HepG2 (cell line): Measurements from ENCODE around the gene S100P. TPM values are rescaled to one million over a fixed set of nuclear protein-coding genes. Genes with fewer than 3 reads are reported as not detected.

Experiments used
- MTF1 ChIP-seq: sonication (generic); formaldehyde crosslinking; IDR thresholded peaks from 2 replicates; pipeline ENCODE4 v1.5.0; 2020; ENCODE audit warnings: missing genetic modification reagents
- MXI1 ChIP-seq: IDR thresholded peaks from 3 replicates; pipeline ENCODE4 v1.6.1; 2012; ENCODE audit warnings: low read depth, low read length, inconsistent platforms, borderline replicate concordance
- RFXAP ChIP-seq: sonication (generic); formaldehyde crosslinking; IDR thresholded peaks from 2 replicates; pipeline ENCODE4 v1.4.0; 2020; ENCODE audit warnings: missing genetic modification reagents, borderline replicate concordance
- RNF219 ChIP-seq: sonication (generic); formaldehyde crosslinking; IDR thresholded peaks from 2 replicates; pipeline ENCODE4 v1.5.0; 2020; ENCODE audit warnings: mild to moderate bottlenecking, missing genetic modification reagents
- XBP1 ChIP-seq: sonication (generic); formaldehyde crosslinking; IDR thresholded peaks from 2 replicates; pipeline ENCODE4 v1.5.0; 2020; ENCODE audit warnings: missing genetic modification reagents
- YY1 ChIP-seq: IDR thresholded peaks from 2 replicates; pipeline ENCODE4 v1.6.1; 2011; ENCODE audit warnings: low read length, low read depth, moderate library complexity, mild to moderate bottlenecking; ENCODE audit not compliant: insufficient read depth, insufficient replicate concordance
- ZBED4 ChIP-seq: sonication (generic); formaldehyde crosslinking; IDR thresholded peaks from 2 replicates; pipeline ENCODE4 v1.4.0; 2020; ENCODE audit warnings: missing genetic modification reagents, borderline replicate concordance
- ZBTB40 ChIP-seq, 2 experiments: fragments of 450-650 bp in 1 of 2; sonication (generic) in 1 of 2; formaldehyde crosslinking in 1 of 2; IDR thresholded peaks; 2 replicates each; pipeline versions ENCODE4 v1.6.1 to v1.8.0; 2016 to 2022; ENCODE audit warnings: antibody characterized with exemption in 1 of 2, mild to moderate bottlenecking in 1 of 2, missing genetic modification reagents in 1 of 2
- ZNF124 ChIP-seq: sonication (generic); formaldehyde crosslinking; IDR thresholded peaks from 2 replicates; pipeline ENCODE4 v1.4.0; 2020; ENCODE audit warnings: missing genetic modification reagents
- ZNF205 ChIP-seq: IDR thresholded peaks from 2 replicates; pipeline ENCODE4 v1.6.1; 2018; ENCODE audit warnings: missing biosample characterization, missing genetic modification reagents
- ZNF792 ChIP-seq: IDR thresholded peaks from 2 replicates; pipeline ENCODE4 v1.6.1; 2016
- ZUFSP ChIP-seq: sonication (generic); formaldehyde crosslinking; IDR thresholded peaks from 2 replicates; pipeline ENCODE4 v1.9.0; 2021; ENCODE audit warnings: missing genetic modification reagents, mild to moderate bottlenecking, borderline replicate concordance
- polyA plus RNA-seq, 8 experiments: library from polyadenylated mRNA; depleted of rRNA in 3 of 8; stranded (reverse) in 7 of 8; unstranded in 1 of 8; fragments of >200 nt; fragmentation: Illumina TruSeq in 4 of 8; extraction: Trizol in 4 of 8; gene quantifications; 2 replicates each; pipeline versions ENCODE4 v1.2.1 to v1.2.3, GENCODE V29; 2011 to 2016; ENCODE audit warnings: low read depth in 4 of 8, missing spikeins in 1 of 8, mixed read lengths in 1 of 8; ENCODE audit not compliant: insufficient read depth in 1 of 8
- total RNA-seq, 5 experiments: library from RNA; depleted of rRNA; stranded (reverse); fragments of >200 nt; fragmentation: Illumina TruSeq; extraction: Trizol; gene quantifications; 2 replicates each; pipeline ENCODE4 v1.2.3, GENCODE V29; 2016; ENCODE audit warnings: low read depth in 1 of 5

Gene S100P
- total and polyA plus RNA-seq, 2 of the 13 experiments (the other 11 are each of a cell fraction or from before 2014, with no cell fraction given): 278 to 1,649 TPM

GRCh38 chr4:6734165-6734786 is 40.6 kb downstream of the S100P start (continued):
- no peak for TF ChIP-seq ZBED4 (CRISPR knock-in tag)
- TF ChIP-seq ZNF124 (CRISPR knock-in tag): no peak
- no peak for TF ChIP-seq ZNF792 (CRISPR knock-in tag)
- TF ChIP-seq MXI1: peak; percentile 42; the same call in 1 of the 3 replicates
- TF ChIP-seq YY1: no peak
- no peak for TF ChIP-seq MTF1 (CRISPR knock-in tag)
- no peak for TF ChIP-seq RFXAP
- TF ChIP-seq ZBTB40 (IDR thresholded peaks at IDR 0.05): no peak
- no peak for TF ChIP-seq ZBTB40 (CRISPR knock-in tag; IDR thresholded peaks at IDR 0.05)
- TF ChIP-seq ZUFSP (CRISPR knock-in tag): no peak
- no peak for TF ChIP-seq ZNF205
- TF ChIP-seq RNF219 (CRISPR knock-in tag): no peak
- TF ChIP-seq XBP1 (CRISPR knock-in tag): no peak
